ENCODE results near the gene TSPAN4.

The TSPAN4 gene

DNA sequence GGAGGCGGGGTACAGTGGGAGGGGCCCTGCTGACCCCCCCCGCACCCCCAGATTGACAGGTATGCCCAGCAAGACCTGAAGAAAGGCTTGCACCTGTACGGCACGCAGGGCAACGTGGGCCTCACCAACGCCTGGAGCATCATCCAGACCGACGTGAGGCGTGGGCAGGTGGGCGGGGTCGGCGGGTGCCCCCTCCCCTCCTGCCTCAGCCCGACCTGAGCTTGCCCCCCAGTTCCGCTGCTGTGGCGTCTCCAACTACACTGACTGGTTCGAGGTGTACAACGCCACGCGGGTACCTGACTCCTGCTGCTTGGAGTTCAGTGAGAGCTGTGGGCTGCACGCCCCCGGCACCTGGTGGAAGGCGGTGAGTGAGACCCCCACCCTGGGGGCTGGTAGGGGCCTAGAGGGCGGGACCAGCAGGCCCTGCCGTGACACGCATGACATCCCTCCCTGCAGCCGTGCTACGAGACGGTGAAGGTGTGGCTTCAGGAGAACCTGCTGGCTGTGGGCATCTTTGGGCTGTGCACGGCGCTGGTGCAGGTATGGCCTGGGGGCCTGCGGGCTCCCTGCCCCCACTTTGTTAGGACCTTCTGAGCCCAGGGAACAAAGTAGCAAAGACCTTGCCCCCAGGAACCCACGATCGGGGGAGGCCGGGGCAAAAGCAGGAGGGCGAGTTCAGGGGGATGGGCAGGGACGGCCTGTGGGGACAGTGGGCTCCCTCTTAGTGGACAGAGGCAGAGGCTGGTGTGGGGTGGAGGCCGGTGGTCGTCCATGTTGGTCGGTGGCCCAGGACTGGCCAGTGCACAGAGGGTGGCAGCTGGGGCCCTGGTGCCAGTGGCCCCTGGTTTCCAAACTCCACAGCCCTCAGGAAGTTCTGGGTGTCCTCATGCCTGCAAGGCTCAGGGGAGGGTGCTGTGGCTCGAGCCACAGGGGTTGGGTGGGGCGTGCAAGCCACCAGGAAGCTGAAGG is 23.1 kb downstream of the TSPAN4 start:
- DNase-seq (ENCODE audit: low spot score), result no peak

DNA sequence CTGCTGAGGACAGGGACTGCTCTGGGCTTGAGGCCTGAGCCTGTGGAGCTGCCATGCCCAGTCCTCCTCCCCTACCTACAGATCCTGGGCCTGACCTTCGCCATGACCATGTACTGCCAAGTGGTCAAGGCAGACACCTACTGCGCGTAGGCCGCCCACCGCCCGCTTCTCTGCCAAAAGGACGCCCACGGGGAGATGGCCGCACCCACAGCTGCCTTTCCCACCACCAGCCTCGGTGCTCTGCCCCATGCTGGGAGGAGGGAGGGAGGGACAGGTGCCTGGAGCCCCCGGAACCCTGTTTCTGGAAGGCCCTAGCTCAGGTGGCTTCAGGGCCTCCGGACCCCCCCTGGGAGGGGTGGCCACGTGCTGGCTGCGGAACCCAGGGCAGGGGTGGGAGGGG is 23.8 kb downstream of the TSPAN4 start:
- no peak for DNase-seq (ENCODE audit: low spot score)

DNA sequence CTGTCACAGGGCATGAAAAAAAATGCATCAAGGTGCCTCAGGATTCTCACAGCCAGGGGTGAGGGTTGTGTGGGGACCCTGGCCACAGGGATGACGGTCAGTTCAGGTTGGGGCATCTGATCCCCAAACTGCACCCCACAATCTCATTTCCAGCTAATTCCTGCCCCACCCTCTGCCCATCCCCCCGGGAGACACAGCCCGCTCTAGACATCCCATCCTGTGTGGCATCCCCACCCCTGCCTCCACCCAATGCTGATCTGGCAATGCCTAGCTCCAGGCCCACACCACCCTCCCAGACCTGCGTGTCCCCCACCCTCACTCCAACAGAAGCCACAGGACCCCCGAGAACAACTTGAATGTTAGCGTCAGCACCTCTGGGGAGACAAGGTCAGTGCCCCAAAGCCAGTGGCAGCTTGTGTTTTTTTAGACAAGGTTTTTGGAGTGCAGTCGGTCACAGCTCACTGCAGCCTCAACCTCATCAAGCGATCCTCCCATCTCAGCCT is 25.3 kb downstream of the TSPAN4 start:
- no peak for DNase-seq (ENCODE audit: low spot score)

DNA sequence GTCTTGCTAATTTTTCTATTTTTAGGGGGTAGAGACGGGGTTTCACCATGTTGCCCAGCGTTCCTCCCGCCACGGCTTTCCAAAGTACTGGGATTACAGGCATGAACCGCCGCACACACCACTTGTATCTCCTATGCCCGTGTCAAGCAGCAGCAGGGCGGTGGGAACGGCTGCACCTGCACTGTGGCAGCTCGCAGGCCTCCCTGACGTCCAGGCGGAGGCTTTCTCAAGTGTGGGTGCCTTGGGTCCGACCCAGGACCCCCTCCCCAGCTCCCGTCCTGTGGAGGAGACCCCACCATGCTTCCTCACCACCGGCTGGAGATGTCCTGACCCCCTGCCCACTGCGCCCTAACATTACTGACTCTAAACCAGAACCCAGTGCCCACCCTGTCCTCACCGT is 25.7 kb downstream of the TSPAN4 start:
- DNase-seq (ENCODE audit: low spot score), result no peak

DNA sequence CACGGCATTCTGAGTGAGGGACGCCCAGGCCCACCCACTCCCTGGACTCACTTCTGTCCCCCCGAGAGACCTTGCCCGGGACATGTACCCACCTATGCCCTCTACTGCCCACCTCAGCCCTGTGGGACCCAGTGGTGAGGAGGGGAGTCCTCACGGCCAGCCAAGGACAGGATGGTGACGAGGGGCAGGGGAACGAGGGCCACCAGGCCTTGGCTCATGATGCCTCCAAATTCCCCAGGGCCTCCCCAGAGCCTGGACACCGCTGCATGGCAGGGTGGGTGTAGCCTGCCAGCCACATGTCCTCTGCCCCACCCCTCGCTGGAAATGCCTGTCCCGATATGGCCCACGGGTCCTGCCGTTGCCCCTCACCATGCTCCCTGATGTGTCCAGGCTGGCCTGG is 26.1 kb downstream of the TSPAN4 start:
- DNase-seq (ENCODE audit: low spot score), result no peak

DNA sequence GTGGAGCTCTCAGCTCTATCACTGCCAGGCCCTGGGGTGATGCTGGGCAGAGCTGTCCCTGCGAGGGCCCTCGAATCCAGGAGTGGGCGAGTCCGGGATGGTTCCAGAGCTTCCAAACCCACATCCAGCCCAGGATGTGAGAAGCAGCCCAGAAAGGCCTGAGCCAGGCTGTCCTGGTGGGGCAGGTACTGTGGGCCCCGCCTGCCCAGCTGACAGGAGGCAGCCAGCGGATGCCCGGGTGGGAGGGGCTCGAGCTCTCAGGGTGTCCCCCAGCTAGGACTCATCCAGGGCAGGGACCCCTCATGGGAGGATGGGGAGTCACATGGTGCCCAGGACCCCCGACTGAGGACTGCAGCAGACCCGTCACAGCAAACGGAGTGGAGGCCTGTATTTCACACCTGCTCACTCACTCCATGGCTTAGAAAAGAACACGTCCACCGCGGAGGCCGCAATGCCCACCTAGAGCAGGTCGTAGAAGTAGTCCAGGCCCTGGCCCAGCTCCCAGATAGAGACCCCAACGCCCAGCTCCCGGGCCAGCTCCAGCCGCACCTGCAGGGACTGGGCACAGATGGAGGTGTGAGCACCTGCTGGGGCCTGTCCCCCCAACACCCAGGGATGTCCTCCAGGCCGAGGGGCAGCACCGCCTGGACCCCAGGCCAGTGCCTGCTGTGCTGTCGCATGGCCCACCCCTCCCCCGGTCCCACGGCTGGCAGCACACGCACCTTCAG is 26.9 kb downstream of the TSPAN4 start:
- DNase-seq (ENCODE audit: low spot score), result no peak

DNA sequence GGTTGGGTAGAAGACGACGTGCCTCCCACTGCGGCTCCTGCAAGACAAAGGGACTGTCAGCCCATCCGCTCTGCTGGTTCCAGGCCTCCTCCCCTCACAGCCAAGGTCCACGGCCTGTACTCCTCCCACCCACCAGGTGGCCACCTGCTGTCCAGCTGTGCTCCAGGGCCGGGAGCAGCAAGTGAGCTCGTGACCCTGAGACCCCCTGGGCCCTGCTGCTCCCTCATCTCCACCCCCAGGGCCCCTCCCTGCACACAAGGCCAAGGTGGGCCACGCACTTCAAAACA is 27.4 kb downstream of the TSPAN4 start:
- DNase-seq (ENCODE audit: low spot score), result no peak

DNA sequence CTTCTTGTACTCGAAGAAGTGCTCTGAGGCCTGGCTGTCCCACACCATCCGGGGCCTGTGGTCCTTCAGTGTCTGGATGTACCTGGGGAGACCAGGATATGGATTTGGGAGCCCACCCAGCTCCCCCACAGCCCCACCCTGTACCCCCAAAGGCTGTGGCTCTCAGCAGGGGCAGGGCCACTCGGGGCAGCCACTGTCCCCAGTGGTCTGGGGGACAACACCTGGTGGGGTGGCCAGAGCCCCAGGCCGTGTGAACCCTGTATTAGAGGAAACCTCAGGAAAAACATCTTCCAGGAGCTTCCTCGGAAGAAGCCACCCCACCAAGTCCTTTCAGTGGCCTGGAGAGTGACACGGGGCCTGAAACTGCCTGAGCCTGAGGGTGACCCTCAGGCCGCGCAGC is 27.8 kb downstream of the TSPAN4 start:
- DNase-seq (ENCODE audit: low spot score), result no peak

DNA sequence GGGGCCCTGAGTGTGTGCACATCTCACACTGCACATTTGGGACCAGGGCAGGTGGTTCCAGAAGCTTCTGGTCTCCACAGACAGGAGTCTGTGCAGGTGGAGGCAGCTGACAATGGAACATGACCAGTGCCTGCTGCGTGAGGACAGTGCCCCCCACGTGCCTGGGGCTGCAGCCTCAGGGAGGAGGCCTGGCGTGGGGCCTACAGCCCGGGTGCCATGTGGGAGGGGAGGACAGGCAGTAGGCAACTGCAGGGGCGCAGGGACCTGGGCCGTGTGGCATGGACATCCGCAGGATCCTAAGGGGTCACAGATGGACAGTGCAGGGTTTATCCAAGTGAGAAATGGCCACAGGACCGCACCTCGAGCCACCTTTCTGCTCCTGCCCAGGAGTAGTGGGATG is 28.8 kb downstream of the TSPAN4 start:
- no peak for DNase-seq (ENCODE audit: low spot score)

DNA sequence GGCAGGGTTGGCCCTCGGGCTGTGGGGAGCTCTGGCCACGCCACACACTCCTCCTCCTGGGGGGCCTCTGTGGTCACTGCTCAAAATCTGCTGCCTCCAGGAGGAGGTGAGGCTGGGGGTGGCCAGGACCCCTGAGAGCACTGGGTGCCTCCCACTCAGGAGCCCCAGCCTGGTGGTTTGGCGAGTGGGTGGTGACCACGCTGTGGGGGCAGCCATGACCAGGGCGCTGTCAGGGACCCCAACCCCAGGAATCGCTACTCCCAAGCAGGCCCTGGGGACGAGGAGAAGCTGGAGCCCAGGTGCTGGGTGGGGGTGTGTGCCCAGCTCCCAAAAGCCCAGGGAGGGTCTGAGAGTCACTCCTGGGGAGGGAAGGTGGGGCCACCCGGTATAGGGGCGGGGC is 30.1 kb downstream of the TSPAN4 start:
- no peak for DNase-seq (ENCODE audit: low spot score)

DNA sequence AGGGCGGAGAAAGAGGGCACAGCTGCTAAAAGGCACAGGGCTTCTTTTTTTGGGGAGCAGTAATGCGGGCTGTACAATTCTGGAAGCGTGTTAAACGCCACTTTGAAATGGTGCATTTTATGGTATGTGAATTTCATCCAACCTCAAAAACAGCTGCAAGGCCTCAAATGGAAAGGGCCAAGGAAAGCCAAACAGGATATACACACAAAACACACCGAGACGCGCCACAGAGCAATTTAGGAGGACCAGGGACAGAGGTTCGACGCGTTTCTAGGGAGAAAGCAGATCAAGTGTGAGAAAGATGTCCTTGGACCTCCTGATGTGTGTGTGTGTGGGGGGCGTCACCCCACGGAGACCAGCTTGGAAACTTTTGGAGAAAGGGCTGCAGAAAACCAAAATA is 31.1 kb downstream of the TSPAN4 start:
- no peak for DNase-seq (ENCODE audit: low spot score)

DNA sequence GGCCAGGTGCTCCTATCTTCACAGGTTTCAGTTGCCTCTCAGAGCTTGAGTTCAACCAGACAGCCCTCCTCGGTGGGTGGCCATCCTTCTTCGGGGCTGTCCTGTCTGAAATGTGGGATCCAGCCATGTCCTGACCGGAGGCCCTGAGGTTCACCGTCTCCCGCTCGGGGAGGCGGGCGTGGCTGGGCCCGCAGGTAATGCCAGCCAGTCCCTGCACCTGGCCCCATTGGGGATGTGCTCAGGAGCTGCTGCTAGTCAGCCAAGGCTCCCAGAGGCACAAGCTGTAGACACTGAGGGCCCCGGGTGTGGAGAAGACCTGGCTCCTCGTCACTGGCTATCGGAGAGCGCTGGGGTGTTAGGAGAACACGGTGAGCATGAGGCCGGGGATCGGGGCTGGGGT is 32.6 kb downstream of the TSPAN4 start:
- no peak for DNase-seq (ENCODE audit: low spot score)

DNA sequence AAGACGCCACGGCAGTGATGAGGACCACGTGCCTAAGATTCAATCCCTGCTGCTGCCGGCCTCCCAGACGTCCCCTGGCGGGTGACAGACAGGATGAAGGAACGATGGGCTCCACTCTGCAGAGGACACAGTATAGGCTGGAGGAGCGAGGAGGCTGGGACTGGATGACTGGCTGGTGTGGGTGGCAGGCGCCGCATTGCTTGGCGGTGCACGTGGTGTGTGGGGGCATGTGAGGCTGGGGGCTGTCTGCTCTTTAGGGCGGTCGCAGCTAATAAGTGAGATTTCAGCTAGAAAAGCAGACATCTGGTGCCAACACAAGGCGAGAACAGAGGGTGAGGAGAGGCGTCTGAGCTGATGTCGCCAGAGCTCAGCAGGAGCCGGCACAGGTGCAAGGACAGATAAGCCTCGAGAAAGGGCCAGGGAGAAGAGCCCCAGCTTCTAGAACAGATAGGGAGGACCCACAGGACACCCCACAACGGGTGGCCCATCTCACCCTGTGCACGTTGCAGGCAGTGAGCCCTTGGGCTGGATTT is 33.2 kb downstream of the TSPAN4 start:
- no peak for DNase-seq (ENCODE audit: low spot score)

DNA sequence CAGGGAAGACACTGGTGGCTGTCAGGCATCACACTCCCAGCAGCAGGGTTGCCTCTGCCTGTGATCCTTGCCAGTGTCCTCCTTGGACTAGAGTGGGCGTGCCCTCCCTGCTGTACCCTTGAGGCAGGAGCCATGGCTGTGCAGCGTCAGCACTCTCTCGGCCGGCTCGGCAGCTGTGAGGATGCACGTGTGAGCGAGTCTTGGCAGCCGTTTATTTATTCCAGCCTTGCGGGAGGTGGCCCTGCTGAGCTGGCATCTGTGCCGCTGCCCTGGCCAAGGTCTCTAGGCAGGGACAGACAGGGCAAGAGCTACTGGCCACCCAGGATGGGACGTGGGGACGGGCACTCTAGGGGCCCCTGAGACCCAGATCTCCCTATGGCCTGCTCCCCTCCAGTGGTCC is 33.9 kb downstream of the TSPAN4 start:
- no peak for DNase-seq (ENCODE audit: low spot score)

DNA sequence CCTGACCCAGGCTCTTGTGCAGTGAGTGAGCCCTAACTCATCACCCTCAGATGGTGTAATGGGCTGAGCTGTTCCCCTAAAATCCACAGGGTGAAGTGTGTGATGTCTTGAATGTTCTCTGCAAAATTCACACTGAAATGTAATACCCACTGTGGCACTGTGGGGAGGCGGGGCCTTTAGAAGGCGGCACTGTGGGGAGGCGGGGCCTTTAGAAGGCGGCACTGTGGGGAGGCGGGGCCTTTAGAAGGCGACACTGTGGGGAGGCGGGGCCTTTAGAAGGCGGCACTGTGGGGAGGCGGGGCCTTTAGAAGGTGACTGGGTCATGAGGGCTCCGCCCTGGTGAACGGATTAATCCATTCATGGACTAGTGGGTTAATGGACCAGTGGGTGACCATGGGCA is 34.9 kb downstream of the TSPAN4 start:
- DNase-seq (ENCODE audit: low spot score), result no peak

DNA sequence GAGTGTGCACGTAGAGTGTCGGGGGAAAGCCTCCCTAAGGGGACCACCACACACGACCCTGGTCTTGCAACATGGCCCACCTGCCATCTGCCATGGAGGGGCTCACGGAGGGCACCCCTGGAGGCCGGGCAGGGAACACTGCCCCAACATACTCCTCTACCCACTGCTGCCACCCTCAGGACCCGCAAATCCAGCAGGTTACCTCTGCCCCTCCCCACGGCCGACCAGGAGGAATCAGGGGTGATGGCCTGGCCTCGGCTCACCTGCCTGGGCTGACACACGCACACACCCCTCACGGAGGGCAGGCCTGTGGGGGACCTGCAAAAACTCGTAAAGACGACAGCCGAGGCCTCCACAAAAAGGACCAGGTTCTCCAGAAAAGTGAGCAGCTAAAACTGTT is 37.8 kb downstream of the TSPAN4 start:
- no peak for DNase-seq (ENCODE audit: low spot score)

DNA sequence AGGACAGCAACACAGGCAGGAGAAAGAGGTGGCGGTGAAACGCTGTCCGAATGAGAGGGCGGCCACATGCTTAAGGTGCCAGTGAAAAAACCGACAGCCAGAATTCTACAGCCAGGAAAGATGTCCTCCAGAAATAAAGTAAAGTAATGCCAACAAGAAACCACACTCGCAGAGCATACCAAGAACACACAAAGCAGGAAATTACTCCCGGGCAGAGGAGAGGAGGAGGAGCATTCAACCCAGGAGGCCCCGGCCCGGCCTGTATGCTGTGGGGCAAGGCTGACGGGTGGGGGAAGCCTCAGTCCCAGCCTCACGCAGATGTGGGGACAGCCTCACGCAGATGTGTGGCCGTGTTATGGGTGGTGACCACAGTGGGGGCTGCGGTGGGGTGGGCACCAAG is 39.9 kb downstream of the TSPAN4 start:
- no peak for DNase-seq (ENCODE audit: low spot score)

DNA sequence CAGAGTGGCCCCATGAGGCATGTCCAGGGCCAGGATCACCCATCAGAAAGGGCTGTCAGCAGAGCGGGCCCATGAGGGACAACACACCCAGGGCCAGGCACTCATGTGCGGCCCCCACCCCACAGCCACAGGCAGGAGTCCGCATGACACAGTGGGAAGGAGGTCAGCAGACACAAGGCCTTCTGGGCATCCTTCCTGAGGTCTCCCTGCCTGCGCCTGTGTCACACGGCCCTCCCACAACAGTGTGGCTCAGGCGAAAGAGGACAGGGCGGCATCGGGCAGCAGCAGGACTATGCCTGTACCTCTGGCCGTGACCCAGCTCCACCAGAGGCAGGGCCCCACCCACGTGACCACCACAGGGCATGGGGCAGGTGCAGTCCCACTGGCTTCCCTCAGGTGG is 40.9 kb downstream of the TSPAN4 start:
- no peak for DNase-seq (ENCODE audit: low spot score)

DNA sequence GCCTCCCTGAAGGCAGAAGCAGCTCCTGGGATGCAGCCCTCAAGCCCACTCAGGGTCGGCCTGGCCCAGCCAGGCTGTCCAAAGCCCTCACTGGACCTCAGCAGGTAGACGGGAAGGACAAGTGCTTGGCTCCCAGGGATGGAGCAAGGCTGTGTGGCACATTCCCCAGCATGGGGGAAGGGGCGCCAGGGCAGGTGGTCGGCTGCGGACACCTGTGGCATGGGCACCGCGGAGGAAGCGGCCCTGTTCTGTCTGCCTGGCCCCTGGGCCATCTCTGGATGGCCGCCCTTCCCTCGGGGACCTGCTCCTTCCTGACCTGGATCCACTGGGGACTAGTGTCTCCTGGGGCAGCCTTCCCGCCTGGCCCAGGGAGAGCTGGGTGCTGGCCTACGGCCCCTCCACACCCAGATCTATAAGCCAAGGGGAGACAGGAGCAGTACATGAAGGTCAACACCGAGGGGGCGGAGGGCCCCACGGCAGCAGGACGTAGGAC is 42.0 kb downstream of the TSPAN4 start:
- DNase-seq (ENCODE audit: low spot score), result no peak

DNA sequence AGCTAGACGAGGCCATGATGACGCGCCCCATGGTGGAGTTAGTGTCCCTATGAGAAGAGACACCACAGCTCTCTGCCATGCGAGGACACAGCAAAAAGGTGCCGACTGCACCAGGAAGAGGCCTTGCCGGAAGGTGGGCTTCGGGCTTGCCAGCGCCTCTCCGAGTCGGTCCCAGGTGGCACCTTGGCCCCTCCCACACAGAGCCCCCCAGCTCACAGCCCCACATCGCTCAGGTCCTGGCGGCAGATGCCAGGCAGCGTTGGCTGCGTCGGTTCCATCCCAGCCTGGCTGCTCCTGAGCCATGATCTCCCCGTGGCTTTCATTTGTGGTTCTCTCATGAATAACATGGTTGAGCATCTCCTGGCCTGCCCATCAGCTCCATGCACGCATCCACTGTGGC is 43.9 kb downstream of the TSPAN4 start:
- no peak for DNase-seq (ENCODE audit: low spot score)

DNA sequence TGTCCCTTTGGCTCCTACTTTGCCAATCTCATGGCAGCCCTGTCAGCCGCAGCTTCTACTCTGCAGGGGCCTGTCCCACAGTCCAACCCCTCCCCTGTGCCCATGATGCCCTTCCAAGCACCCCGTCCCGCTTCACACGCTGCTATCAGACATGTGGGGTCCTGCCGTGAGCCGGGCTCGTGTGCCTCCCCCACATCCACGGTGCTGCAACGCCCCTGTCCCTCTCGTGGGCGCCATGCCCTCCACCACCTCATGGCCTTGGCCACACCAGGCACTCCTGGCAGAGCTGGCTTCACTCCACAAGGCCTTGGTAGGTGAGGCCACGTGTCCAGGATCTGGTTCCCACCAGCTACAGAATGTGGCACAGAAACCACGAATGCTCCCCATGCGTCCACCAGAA is 44.9 kb downstream of the TSPAN4 start:
- no peak for DNase-seq (ENCODE audit: low spot score)

DNA sequence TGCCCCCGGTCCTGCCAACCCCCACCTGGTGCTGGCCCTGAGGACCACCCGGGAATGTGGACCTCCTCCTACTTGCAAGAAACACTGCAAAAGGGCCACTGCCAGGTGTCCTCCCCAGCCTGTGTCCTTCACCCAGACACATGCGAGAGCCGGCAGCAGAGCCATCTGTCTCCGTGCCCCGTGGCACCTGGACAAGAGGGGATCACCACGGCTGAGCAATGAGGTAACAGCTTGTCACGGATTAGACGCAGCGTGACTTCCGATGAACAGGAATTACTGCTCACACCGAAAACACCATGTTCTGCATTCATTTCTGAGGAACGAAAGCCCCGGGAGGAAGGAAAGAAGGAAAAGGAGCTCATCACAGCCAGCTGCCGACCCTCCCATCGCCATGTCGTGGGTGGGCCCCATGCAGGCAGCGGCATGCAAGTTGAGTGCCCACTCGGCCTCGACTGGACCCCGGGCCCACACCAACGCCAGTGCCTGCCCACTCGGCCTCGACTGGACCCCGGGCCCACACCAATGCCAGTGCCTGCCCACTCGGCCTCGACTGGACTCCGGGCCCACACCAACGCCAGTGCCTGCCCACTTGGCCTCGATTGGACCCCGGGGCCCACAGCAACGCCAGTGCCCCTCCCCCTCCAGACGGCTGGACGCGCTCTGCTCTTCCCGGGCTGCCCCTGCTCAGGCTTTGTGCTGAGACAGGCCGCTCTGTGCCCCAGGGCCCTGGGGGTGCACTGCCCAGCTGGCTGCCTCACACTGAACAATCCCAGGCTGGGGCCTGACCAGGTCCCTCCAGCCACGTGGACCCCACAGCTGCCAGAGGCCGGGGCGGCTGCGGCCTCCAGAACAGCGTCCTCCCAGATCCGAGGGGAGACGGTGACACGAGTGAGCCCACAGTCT is 45.9 kb downstream of the TSPAN4 start:
- no peak for DNase-seq (ENCODE audit: low spot score)
